ENCODE data around the gene HIF1AN. TPM values are rescaled to one million over a fixed set of nuclear protein-coding genes. Genes with fewer than 3 reads are reported as not detected.

HIF1AN gene
- total RNA-seq, 1 experiment from 2014 or later = 49.9 TPM

DNA sequence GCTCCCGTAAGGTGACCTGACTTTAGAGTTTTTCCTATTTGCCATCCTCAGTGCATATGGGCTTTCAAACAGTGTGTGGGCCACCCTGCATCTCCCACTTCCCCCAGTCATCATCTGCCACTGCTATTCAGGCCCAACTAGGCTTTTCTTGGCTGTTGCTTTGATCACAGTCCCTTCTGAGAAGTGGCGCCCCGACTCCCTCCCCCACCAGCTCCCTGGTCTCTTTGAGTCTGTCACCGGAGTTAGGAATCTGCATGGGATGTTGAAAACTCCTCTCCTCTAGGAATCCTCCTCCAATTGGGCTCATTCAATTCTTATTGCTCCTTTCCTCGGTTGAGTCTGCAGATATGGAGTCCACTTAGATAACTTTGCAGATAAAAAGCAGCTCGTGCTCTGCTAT lies 32.1 kb downstream of the HIF1AN start (continued):
- TF ChIP-seq, protein P1, sequence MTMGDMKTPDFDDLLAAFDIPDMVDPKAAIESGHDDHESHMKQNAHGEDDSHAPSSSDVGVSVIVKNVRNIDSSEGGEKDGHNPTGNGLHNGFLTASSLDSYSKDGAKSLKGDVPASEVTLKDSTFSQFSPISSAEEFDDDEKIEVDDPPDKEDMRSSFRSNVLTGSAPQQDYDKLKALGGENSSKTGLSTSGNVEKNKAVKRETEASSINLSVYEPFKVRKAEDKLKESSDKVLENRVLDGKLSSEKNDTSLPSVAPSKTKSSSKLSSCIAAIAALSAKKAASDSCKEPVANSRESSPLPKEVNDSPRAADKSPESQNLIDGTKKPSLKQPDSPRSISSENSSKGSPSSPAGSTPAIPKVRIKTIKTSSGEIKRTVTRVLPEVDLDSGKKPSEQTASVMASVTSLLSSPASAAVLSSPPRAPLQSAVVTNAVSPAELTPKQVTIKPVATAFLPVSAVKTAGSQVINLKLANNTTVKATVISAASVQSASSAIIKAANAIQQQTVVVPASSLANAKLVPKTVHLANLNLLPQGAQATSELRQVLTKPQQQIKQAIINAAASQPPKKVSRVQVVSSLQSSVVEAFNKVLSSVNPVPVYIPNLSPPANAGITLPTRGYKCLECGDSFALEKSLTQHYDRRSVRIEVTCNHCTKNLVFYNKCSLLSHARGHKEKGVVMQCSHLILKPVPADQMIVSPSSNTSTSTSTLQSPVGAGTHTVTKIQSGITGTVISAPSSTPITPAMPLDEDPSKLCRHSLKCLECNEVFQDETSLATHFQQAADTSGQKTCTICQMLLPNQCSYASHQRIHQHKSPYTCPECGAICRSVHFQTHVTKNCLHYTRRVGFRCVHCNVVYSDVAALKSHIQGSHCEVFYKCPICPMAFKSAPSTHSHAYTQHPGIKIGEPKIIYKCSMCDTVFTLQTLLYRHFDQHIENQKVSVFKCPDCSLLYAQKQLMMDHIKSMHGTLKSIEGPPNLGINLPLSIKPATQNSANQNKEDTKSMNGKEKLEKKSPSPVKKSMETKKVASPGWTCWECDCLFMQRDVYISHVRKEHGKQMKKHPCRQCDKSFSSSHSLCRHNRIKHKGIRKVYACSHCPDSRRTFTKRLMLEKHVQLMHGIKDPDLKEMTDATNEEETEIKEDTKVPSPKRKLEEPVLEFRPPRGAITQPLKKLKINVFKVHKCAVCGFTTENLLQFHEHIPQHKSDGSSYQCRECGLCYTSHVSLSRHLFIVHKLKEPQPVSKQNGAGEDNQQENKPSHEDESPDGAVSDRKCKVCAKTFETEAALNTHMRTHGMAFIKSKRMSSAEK (CRISPR knock-in tag; IDR thresholded peaks at IDR 0.05; ENCODE audit: borderline replicate concordance) = no peak
- TF ChIP-seq TP53 (CRISPR knock-in tag; IDR thresholded peaks at IDR 0.05) = no peak
- no peak for TF ChIP-seq RELA (CRISPR knock-in tag; IDR thresholded peaks at IDR 0.05; ENCODE audit: borderline replicate concordance)
- TF ChIP-seq ZNF232 (CRISPR knock-in tag; IDR thresholded peaks at IDR 0.05) = no peak
- TF ChIP-seq, protein P2, sequence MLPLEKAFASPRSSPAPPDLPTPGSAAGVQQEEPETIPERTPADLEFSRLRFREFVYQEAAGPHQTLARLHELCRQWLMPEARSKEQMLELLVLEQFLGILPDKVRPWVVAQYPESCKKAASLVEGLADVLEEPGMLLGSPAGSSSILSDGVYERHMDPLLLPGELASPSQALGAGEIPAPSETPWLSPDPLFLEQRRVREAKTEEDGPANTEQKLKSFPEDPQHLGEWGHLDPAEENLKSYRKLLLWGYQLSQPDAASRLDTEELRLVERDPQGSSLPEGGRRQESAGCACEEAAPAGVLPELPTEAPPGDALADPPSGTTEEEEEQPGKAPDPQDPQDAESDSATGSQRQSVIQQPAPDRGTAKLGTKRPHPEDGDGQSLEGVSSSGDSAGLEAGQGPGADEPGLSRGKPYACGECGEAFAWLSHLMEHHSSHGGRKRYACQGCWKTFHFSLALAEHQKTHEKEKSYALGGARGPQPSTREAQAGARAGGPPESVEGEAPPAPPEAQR (CRISPR knock-in tag; IDR thresholded peaks at IDR 0.05) = no peak
- no peak for TF ChIP-seq ZNF121 (CRISPR knock-in tag; IDR thresholded peaks at IDR 0.05)

DNA sequence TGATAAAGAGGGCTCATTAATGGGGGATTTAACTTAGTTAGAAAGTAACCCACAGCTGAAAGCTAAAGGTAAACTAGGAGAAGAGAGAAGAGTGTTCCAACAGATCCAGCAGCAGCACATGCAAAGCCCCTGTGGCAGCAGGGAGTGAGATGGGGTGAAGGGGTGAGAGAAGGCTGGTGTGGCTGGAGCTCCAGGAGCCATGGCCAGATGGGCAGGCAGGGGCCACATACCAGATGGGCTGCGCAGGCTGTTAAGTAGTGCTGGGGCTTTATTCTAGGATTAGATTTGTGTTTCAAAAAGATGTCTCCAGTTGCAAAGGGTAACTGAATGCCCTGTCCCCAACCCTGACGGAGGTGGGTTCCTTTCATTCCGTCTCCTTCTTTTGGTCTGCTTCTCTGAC lies 33.2 kb downstream of the HIF1AN start:
- ATAC-seq (no peak), DNase-seq (ENCODE audit: low spot score) (no peak)
- TF ChIP-seq FOXK1 (CRISPR knock-in tag; IDR thresholded peaks at IDR 0.05) = no peak
- no peak for TF ChIP-seq ZNF138 (CRISPR knock-in tag; conservative IDR thresholded peaks at IDR 0.05)
- no peak for TF ChIP-seq NR2C2 (CRISPR knock-in tag; IDR thresholded peaks at IDR 0.05)
- TF ChIP-seq, protein P3, sequence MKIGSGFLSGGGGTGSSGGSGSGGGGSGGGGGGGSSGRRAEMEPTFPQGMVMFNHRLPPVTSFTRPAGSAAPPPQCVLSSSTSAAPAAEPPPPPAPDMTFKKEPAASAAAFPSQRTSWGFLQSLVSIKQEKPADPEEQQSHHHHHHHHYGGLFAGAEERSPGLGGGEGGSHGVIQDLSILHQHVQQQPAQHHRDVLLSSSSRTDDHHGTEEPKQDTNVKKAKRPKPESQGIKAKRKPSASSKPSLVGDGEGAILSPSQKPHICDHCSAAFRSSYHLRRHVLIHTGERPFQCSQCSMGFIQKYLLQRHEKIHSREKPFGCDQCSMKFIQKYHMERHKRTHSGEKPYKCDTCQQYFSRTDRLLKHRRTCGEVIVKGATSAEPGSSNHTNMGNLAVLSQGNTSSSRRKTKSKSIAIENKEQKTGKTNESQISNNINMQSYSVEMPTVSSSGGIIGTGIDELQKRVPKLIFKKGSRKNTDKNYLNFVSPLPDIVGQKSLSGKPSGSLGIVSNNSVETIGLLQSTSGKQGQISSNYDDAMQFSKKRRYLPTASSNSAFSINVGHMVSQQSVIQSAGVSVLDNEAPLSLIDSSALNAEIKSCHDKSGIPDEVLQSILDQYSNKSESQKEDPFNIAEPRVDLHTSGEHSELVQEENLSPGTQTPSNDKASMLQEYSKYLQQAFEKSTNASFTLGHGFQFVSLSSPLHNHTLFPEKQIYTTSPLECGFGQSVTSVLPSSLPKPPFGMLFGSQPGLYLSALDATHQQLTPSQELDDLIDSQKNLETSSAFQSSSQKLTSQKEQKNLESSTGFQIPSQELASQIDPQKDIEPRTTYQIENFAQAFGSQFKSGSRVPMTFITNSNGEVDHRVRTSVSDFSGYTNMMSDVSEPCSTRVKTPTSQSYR (CRISPR knock-in tag; IDR thresholded peaks at IDR 0.05) = no peak
- no peak for TF ChIP-seq JAZF1 (CRISPR knock-in tag; IDR thresholded peaks at IDR 0.05)
- no peak for TF ChIP-seq ZNF263 (CRISPR knock-in tag; IDR thresholded peaks at IDR 0.05; ENCODE audit: low read depth)
- TF ChIP-seq, protein P4, sequence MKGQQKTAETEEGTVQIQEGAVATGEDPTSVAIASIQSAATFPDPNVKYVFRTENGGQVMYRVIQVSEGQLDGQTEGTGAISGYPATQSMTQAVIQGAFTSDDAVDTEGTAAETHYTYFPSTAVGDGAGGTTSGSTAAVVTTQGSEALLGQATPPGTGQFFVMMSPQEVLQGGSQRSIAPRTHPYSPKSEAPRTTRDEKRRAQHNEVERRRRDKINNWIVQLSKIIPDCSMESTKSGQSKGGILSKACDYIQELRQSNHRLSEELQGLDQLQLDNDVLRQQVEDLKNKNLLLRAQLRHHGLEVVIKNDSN (CRISPR knock-in tag; IDR thresholded peaks at IDR 0.05) = no peak
- no peak for TF ChIP-seq NFE2L1 (CRISPR knock-in tag; IDR thresholded peaks at IDR 0.05)
- TF ChIP-seq ZNF121 (CRISPR knock-in tag; IDR thresholded peaks at IDR 0.05) = no peak
- no peak for TF ChIP-seq MYBL2 (CRISPR knock-in tag; IDR thresholded peaks at IDR 0.05)
- TF ChIP-seq, protein P5, sequence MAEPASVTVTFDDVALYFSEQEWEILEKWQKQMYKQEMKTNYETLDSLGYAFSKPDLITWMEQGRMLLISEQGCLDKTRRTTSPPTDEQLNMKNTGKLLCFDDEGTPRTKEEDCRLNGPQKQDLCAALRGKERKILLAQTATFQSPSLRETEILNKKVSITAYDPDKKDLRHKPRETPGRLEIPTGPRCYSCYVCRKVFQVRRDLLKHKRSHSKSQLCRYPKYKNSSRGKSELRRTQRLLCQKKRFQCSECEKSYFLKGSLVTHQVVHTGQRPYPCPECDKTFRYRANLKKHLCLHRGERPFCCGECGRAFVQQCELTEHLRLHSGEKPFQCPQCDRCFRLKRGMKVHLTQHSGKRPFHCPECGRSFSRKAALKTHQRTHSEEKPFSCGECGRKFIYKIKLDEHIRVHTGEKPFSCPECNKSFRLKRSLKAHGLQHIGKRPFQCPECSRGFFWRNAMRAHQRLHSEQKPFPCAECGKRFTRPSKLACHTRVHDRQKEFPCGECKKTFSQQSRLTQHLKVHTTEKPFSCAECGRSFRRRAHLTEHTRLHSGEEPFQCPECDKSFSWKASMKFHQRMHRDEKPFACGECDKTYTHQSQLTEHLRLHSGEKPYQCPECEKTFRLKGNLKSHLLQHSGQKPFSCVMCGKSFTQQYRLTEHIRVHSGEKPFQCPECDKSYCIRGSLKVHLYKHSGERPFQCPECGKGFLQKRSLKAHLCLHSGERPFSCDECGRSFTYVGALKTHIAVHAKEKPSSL (CRISPR knock-in tag; conservative IDR thresholded peaks at IDR 0.05) = no peak
- TF ChIP-seq, protein P6, sequence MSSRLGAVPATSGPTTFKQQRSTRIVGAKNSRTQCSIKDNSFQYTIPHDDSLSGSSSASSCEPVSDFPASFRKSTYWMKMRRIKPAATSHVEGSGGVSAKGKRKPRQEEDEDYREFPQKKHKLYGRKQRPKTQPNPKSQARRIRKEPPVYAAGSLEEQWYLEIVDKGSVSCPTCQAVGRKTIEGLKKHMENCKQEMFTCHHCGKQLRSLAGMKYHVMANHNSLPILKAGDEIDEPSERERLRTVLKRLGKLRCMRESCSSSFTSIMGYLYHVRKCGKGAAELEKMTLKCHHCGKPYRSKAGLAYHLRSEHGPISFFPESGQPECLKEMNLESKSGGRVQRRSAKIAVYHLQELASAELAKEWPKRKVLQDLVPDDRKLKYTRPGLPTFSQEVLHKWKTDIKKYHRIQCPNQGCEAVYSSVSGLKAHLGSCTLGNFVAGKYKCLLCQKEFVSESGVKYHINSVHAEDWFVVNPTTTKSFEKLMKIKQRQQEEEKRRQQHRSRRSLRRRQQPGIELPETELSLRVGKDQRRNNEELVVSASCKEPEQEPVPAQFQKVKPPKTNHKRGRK (CRISPR knock-in tag; IDR thresholded peaks at IDR 0.05; ENCODE audit: borderline replicate concordance) = no peak
- TF ChIP-seq TEAD1 (CRISPR knock-in tag; IDR thresholded peaks at IDR 0.05) = no peak
- no peak for TF ChIP-seq NFATC4 (CRISPR knock-in tag; IDR thresholded peaks at IDR 0.05)
- no peak for TF ChIP-seq TEAD4 (CRISPR knock-in tag; IDR thresholded peaks at IDR 0.05)
- TF ChIP-seq, protein P7, sequence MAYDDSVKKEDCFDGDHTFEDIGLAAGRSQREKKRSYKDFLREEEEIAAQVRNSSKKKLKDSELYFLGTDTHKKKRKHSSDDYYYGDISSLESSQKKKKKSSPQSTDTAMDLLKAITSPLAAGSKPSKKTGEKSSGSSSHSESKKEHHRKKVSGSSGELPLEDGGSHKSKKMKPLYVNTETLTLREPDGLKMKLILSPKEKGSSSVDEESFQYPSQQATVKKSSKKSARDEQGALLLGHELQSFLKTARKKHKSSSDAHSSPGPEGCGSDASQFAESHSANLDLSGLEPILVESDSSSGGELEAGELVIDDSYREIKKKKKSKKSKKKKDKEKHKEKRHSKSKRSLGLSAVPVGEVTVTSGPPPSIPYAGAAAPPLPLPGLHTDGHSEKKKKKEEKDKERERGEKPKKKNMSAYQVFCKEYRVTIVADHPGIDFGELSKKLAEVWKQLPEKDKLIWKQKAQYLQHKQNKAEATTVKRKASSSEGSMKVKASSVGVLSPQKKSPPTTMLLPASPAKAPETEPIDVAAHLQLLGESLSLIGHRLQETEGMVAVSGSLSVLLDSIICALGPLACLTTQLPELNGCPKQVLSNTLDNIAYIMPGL (CRISPR knock-in tag; IDR thresholded peaks at IDR 0.05) = no peak
- no peak for TF ChIP-seq NR3C1 (CRISPR knock-in tag; conservative IDR thresholded peaks at IDR 0.05; ENCODE audit: low read depth)
- Mint-ChIP-seq H3K27ac (no peak overlapping the region), H3K27me3 (ENCODE audit: low read depth) (peaks cover 33% of the 10 kb centered on the region), H3K36me3 (no peaks in the 10 kb centered on the region), H3K4me3 (no peak overlapping the region), H3K9me3 (no peaks in the 10 kb centered on the region), H3K4me1 (no peaks in the 10 kb centered on the region)
- CTCF ChIA-PET = interaction anchor here (1.0 to 4.5 kb wide), 24 partner anchors 8 to 445 kb away, joined by 3 to 85 read pairs (median 13); partner anchors contain the start of genes HIF1AN and PAX2
- POLR2A ChIA-PET = no interaction called here
